B cell (primary cell): ENCODE data around the gene IGF2BP3. TPM values are rescaled to one million over a fixed set of nuclear protein-coding genes. Genes with fewer than 3 reads are reported as not detected.

Source experiments
- ATAC-seq: fragments of 200-7000 bp; cut with Tn5 transposase; one replicate; pipeline ENCODE4 v1.10.0; 2021; ENCODE audit warnings: low read depth, mild to moderate bottlenecking, moderate number of reproducible peaks, moderate library complexity
- CTCF ChIA-PET: fragments of 350-600 bp; sonication (Branson Sonifier 250); formaldehyde crosslinking; loops from one replicate; lab custom pipeline; 2021; ENCODE audit warnings: antibody characterized with exemption, inconsistent platforms; lab: Charles Lee
- POLR2A ChIA-PET: fragments of 350-600 bp; sonication (Branson Sonifier 250); formaldehyde crosslinking; loops from one replicate; lab custom pipeline; 2021; ENCODE audit warnings: antibody characterized with exemption; lab: Charles Lee
- DNase-seq: peaks from one replicate; pipeline ENCODE4 v3.0.0; 2013
- H2AFZ ChIP-seq: 2 replicates; pipeline ENCODE4 v1.6.1; 2012; ENCODE audit warnings: mild to moderate bottlenecking, low read depth, low read length; ENCODE audit not compliant: insufficient read depth, poor library complexity, severe bottlenecking
- H3K27ac ChIP-seq, 2 donors: 1 replicate in 1 of 2; 2 replicates in 1 of 2; pipeline ENCODE4 v1.5.1; 2012 to 2013; ENCODE audit warnings: low read length in 2 of 2, mild to moderate bottlenecking in 2 of 2, moderate library complexity in 1 of 2
- H3K27me3 ChIP-seq, 4 experiments: fragments of 200-600 bp in 1 of 4; sonication (generic) in 1 of 4; replicated peaks in 1 of 4; 1 replicate in 2 of 4; 2 replicates in 2 of 4; pipeline versions ENCODE4 v1.6.1 to v1.7.0; 2013 to 2016; ENCODE audit warnings: low read length in 3 of 4, mild to moderate bottlenecking in 2 of 4, mixed read lengths in 1 of 4, moderate library complexity in 1 of 4; ENCODE audit not compliant: insufficient read depth in 4 of 4, control insufficient read depth in 3 of 4; ENCODE audit errors: control extremely low read depth in 1 of 4
- H3K36me3 ChIP-seq, 2 experiments: replicated peaks in 1 of 2; 1 replicate in 1 of 2; 2 replicates in 1 of 2; pipeline versions ENCODE4 v1.6.1 to v1.7.1; 2013; ENCODE audit warnings: low read length in 1 of 2; ENCODE audit not compliant: insufficient read depth in 2 of 2, control insufficient read depth in 1 of 2; ENCODE audit errors: control extremely low read depth in 1 of 2, extremely low read depth in 1 of 2
- H3K4me1 ChIP-seq, 2 donors: fragments of 200-600 bp in 1 of 2; sonication (generic) in 1 of 2; 1 replicate in 1 of 2; 2 replicates in 1 of 2; pipeline versions ENCODE4 v1.5.1 to v1.6.1; 2013 to 2017; ENCODE audit warnings: low read length in 2 of 2; ENCODE audit not compliant: control insufficient read depth in 2 of 2, insufficient read depth in 2 of 2
- H3K4me2 ChIP-seq: replicated peaks from 2 replicates; pipeline ENCODE3; 2012; ENCODE audit warnings: mild to moderate bottlenecking, low read depth, low read length; ENCODE audit not compliant: poor library complexity, severe bottlenecking
- H3K4me3 ChIP-seq, 5 experiments: fragments of 200-600 bp in 1 of 5; sonication (generic) in 1 of 5; 1 replicate in 3 of 5; 2 replicates in 2 of 5; pipeline versions ENCODE4 v1.5.1 to v1.7.0; 2011 to 2016; ENCODE audit warnings: low read length in 4 of 5, mild to moderate bottlenecking in 4 of 5, low read depth in 2 of 5, control low read depth in 1 of 5, moderate library complexity in 1 of 5; ENCODE audit not compliant: insufficient read depth in 1 of 5; ENCODE audit errors: control extremely low read depth in 1 of 5, extremely low read depth in 1 of 5
- H3K79me2 ChIP-seq: fragments of 200-600 bp; sonication (generic); one replicate; pipeline ENCODE4 v1.6.0; 2016; ENCODE audit warnings: low read length; ENCODE audit not compliant: control insufficient read depth, insufficient read depth
- H3K9ac ChIP-seq: fragments of 200-600 bp; sonication (generic); 2 replicates; pipeline ENCODE4 v1.6.1; 2017; ENCODE audit warnings: mild to moderate bottlenecking, low read length, moderate library complexity
- H3K9me3 ChIP-seq, 3 donors: one replicate each; pipeline versions ENCODE4 v1.6.1 to v1.7.1; 2013; ENCODE audit warnings: low read length in 2 of 3; ENCODE audit not compliant: control insufficient read depth in 2 of 3, insufficient read depth in 1 of 3; ENCODE audit errors: control extremely low read depth in 1 of 3
- H4K20me1 ChIP-seq: 2 replicates; pipeline ENCODE4 v1.6.0; 2012; ENCODE audit warnings: mild to moderate bottlenecking, low read length; ENCODE audit not compliant: insufficient read depth, control insufficient read depth, poor library complexity, severe bottlenecking
- H3K27ac Mint-ChIP-seq: one replicate; pipeline ENCODE4 v1.8.0; 2021; ENCODE audit warnings: mixed read lengths
- H3K27me3 Mint-ChIP-seq: one replicate; pipeline ENCODE4 v1.8.0; 2021; ENCODE audit warnings: mixed read lengths
- H3K4me1 Mint-ChIP-seq: one replicate; pipeline ENCODE4 v1.8.0; 2021; ENCODE audit warnings: mixed read lengths
- H3K4me3 Mint-ChIP-seq: one replicate; pipeline ENCODE4 v1.8.0; 2021; ENCODE audit warnings: mixed read lengths
- H3K9me3 Mint-ChIP-seq: one replicate; pipeline ENCODE4 v1.8.0; 2022; ENCODE audit warnings: mixed read lengths; ENCODE audit not compliant: insufficient read depth
- CTCF ChIP-seq: fragments of 200-600 bp; IDR thresholded peaks from one replicate; pipeline ENCODE4 v1.8.0; 2022; ENCODE audit warnings: antibody characterized with exemption, mild to moderate bottlenecking
- EZH2 ChIP-seq: IDR thresholded peaks from 2 replicates; pipeline ENCODE4 v1.6.1; 2012; ENCODE audit warnings: borderline replicate concordance, low read depth, mild to moderate bottlenecking, moderate library complexity, low read length; ENCODE audit not compliant: insufficient read depth, poor library complexity, severe bottlenecking
- WGBS: methylation state at CpG from one replicate; pipeline ENCODE4 v1.1.5; 2013; ENCODE audit warnings: missing lambda C conversion rate; ENCODE audit not compliant: insufficient coverage; 5-methylcytosine and 5-hydroxymethylcytosine counted together
- intact Hi-C: fragments of 100-400 bp; cut with micrococcal nuclease; formaldehyde crosslinking; loops from one replicate; pipeline ENCODE4 v1.10.0; 2022
- polyA minus RNA-seq: library from RNA; depleted of rRNA, polyadenylated mRNA; stranded (reverse); fragments of >200 nt; gene quantifications from 2 replicates; pipeline ENCODE4 v1.2.3, GENCODE V29; 2012
- polyA plus RNA-seq: library from polyadenylated mRNA; depleted of rRNA; stranded (reverse); fragments of >200 nt; gene quantifications from 2 replicates; pipeline ENCODE4 v1.2.3, GENCODE V29; 2012
- total RNA-seq, 2 donors: library from RNA; stranded (reverse); fragments of 120-200 nt in 1 of 2; gene quantifications; 1 replicate in 1 of 2; 2 replicates in 1 of 2; pipeline versions ENCODE4 v1.2.3 to v1.2.4, GENCODE V29; 2013 to 2022

IGF2BP3 gene
- total RNA-seq (10.0 and 11.3 TPM in 2 replicates), polyA plus RNA-seq (0.50 and 0.63 TPM in 2 replicates), polyA minus RNA-seq (2.9 and 3.8 TPM in 2 replicates)
- 8.6 TPM for total RNA-seq (2013)

DNA sequence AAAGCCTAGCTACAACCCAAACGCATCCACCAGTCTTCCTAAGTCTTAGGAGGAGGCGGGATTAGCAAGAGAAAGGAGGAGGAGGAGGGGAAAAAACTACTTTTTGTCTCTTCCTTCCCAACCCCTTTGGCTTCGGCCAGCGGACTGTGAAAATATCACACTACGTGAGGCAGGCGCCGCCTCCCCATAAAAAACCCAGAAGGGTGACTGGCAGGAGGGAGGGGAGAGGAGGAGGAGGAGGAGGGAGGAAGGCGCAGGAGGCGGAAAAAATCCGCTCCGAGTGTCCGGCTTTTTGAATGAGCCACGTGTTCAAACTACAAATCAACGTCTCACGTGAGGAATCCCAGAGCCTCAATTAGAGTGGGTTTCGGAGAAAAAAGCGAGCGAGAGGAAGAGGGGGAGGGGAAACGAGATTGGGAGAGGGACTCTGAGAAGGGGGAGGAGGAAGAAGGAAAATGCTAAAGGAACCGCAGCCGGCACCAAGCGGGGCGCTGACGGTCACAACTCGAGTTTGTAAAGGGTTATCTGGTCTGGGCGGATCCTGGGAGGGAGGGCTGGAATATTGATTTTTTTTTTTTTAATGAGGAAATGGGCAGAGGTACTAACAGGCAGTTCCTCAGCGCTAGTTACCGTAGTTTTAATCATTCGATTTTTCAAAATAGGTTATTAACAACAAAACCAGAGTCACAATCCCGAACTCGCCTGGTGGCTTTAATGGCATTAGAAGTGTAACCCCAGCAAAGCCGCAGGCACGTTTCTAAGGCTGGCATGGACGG, at the start of gene IGF2BP3:
TSS of gene IGF2BP3 (minus strand) at position 162 of the 776 bp plus-strand sequence. CDS start 381 bp downstream, outside the sequence.
- Histone ChIP-seq H3K9me3 (peaks cover 0 to 46% (median 9%) of the 10 kb centered on the region in 3 donors), H3K4me3 (peak within 1 kb of the TSS; percentile 36 to 90 (median 53)), H3K79me2 (no peaks in the 10 kb centered on the region), H3K36me3 (peaks cover 0 to under 1% of the 10 kb centered on the region in 2 experiments), H2AFZ (peak within 1 kb of the TSS; percentile 72), H3K9ac (peak within 1 kb of the TSS; percentile 59), H3K4me1 (peaks cover 61 to 73% of the 10 kb centered on the region in 2 donors), H3K4me2 (peak within 1 kb of the TSS; percentile 89), H3K27me3 (peaks cover 0 to 83% (median 74%) of the 10 kb centered on the region in 4 experiments), H4K20me1 (peaks cover 22% of the 10 kb centered on the region), H3K27ac (peak within 1 kb of the TSS in 1 of 2 donors; percentile 16)
- Mint-ChIP-seq H3K4me1 (peaks cover 48% of the 10 kb centered on the region), H3K27me3 (peaks cover 58% of the 10 kb centered on the region), H3K9me3 (no peaks in the 10 kb centered on the region), H3K27ac (peak within 1 kb of the TSS; percentile 84), H3K4me3 (peak within 1 kb of the TSS; percentile 86)
- POLR2A ChIA-PET, result interaction anchor here (0.7 kb wide), 1 partner anchor 61 kb away, joined by 3 read pairs; no protein-coding TSS in a partner anchor
- intact Hi-C loops, result loop anchor here (2.0 to 5.0 kb wide), 2 partner anchors 98 to 173 kb away; partner anchors contain the start of gene MALSU1
- CTCF ChIA-PET, result interaction anchor here (1.0 kb wide), 1 partner anchor 12 kb away, joined by 3 read pairs; no protein-coding TSS in a partner anchor
- TF ChIP-seq CTCF (no peak), EZH2 (peak; percentile 96)
- peak; percentile 70 for DNase-seq
- ATAC-seq, result no peak
- under 1% methylated on average over 18 of the region's 34 CpGs for WGBS
